Measurements from ENCODE around the gene FAHD2A.
"Not testable (repeated sequence)": the region's sequence is repeated elsewhere in the genome, so short reads cannot be mapped to it uniquely, and the experiment has no call there.

The FAHD2A gene

GRCh38 chr2:95390881-95391321 lies 11.6 kb upstream of the FAHD2A start:
- Histone ChIP-seq H3K9me3 (no peaks in the 10 kb centered on the region), H3K27me3 (ENCODE audit: low read depth) (no peaks in the 10 kb centered on the region), H3K4me3 (no peak overlapping the region), H3K36me3 (replicated peaks) (no peaks in the 10 kb centered on the region), H3K4me1 (no peaks in the 10 kb centered on the region)
- DNase-seq (ENCODE audit: low spot score in 2 of 2), result no peak
- in situ Hi-C loops (cut with MboI; ENCODE audit: low sequenced_read_pairs), result no loop called here

GRCh38 chr2:95391641-95392310 lies 10.7 kb upstream of the FAHD2A start:
- H3K36me3 ChIP-seq (replicated peaks), result no peaks in the 10 kb centered on the region
- no peak overlapping the region for H3K4me3 ChIP-seq
- no peaks in the 10 kb centered on the region for H3K9me3 ChIP-seq
- in situ Hi-C loops (cut with MboI; ENCODE audit: low sequenced_read_pairs), result no loop called here
- no peaks in the 10 kb centered on the region for H3K4me1 ChIP-seq
- no peaks in the 10 kb centered on the region for H3K27me3 ChIP-seq (ENCODE audit: low read depth)
- no peak for DNase-seq (ENCODE audit: low spot score in 2 of 2)

GRCh38 chr2:95392320-95392719 lies 10.2 kb upstream of the FAHD2A start:
- Histone ChIP-seq H3K4me1 (no peaks in the 10 kb centered on the region), H3K9me3 (no peaks in the 10 kb centered on the region), H3K27me3 (ENCODE audit: low read depth) (no peaks in the 10 kb centered on the region), H3K36me3 (replicated peaks) (no peaks in the 10 kb centered on the region), H3K4me3 (no peak overlapping the region)
- no peak for DNase-seq (ENCODE audit: low spot score in 2 of 2)
- in situ Hi-C loops (cut with MboI; ENCODE audit: low sequenced_read_pairs), result no loop called here

- in situ Hi-C loops (cut with MboI; ENCODE audit: low sequenced_read_pairs), result no loop called here
- Histone ChIP-seq H3K27me3 (ENCODE audit: low read depth) (no peaks in the 10 kb centered on the region), H3K36me3 (replicated peaks) (no peaks in the 10 kb centered on the region), H3K4me1 (no peaks in the 10 kb centered on the region), H3K9me3 (no peaks in the 10 kb centered on the region), H3K4me3 (no peak overlapping the region)
- no peak for DNase-seq (ENCODE audit: low spot score in 2 of 2)
Observed at GRCh38 chr2:95392730-95393455, 9.6 kb upstream of the FAHD2A start.

- Histone ChIP-seq H3K36me3 (replicated peaks) (no peaks in the 10 kb centered on the region), H3K9me3 (no peaks in the 10 kb centered on the region), H3K4me3 (no peak overlapping the region), H3K4me1 (no peaks in the 10 kb centered on the region), H3K27me3 (ENCODE audit: low read depth) (no peaks in the 10 kb centered on the region)
- in situ Hi-C loops (cut with MboI; ENCODE audit: low sequenced_read_pairs), result no loop called here
- DNase-seq (ENCODE audit: low spot score in 2 of 2), result no peak
Observed at GRCh38 chr2:95393901-95394300, 8.6 kb upstream of the FAHD2A start.

GRCh38 chr2:95399061-95399460 lies 3.4 kb upstream of the FAHD2A start:
- Histone ChIP-seq H3K4me3 (no peak overlapping the region), H3K36me3 (replicated peaks) (no peaks in the 10 kb centered on the region), H3K27me3 (ENCODE audit: low read depth) (no peaks in the 10 kb centered on the region), H3K4me1 (no peaks in the 10 kb centered on the region), H3K9me3 (no peaks in the 10 kb centered on the region)
- DNase-seq (ENCODE audit: low spot score in 2 of 2), result no peak
- in situ Hi-C loops (cut with MboI; ENCODE audit: low sequenced_read_pairs), result no loop called here

GRCh38 chr2:95401480-95401879 lies 1.0 kb upstream of the FAHD2A start:
- in situ Hi-C loops (cut with MboI; ENCODE audit: low sequenced_read_pairs), result no loop called here
- H3K4me3 ChIP-seq, result peak overlapping the region; percentile 97
- H3K36me3 ChIP-seq (replicated peaks), result no peaks in the 10 kb centered on the region
- no peak for DNase-seq (ENCODE audit: low spot score in 2 of 2)
- no peaks in the 10 kb centered on the region for H3K9me3 ChIP-seq
- H3K4me1 ChIP-seq, result no peaks in the 10 kb centered on the region
- no peaks in the 10 kb centered on the region for H3K27me3 ChIP-seq (ENCODE audit: low read depth)

- H3K4me1 ChIP-seq; DNase-seq (ENCODE audit: low spot score in 2 of 2); H3K36me3 ChIP-seq (replicated peaks); H3K27me3 ChIP-seq (ENCODE audit: low read depth); in situ Hi-C loops (cut with MboI; ENCODE audit: low sequenced_read_pairs); H3K9me3 ChIP-seq: not testable (repeated sequence)
- H3K4me3 ChIP-seq, result peak overlapping the region; percentile 97
Observed at GRCh38 chr2:95402004-95402369, 521 bp upstream of the FAHD2A start.

- peak in 1 of 2 experiments; percentile 37 for DNase-seq (ENCODE audit: low spot score in 2 of 2)
- H3K4me1 ChIP-seq; H3K36me3 ChIP-seq (replicated peaks); H3K9me3 ChIP-seq; H3K27me3 ChIP-seq (ENCODE audit: low read depth); in situ Hi-C loops (cut with MboI; ENCODE audit: low sequenced_read_pairs): not testable (repeated sequence)
- H3K4me3 ChIP-seq, result peak overlapping the region; percentile 97
Observed at GRCh38 chr2:95403204-95403721, 755 bp downstream of the FAHD2A start.

- peak overlapping the region; percentile 97 for H3K4me3 ChIP-seq
- DNase-seq (ENCODE audit: low spot score in 2 of 2); in situ Hi-C loops (cut with MboI; ENCODE audit: low sequenced_read_pairs): not testable (repeated sequence)
Observed at GRCh38 chr2:95403824-95404223, 1.3 kb downstream of the FAHD2A start.

GRCh38 chr2:95404676-95405075 lies 2.2 kb downstream of the FAHD2A start:
- peak in 1 of 2 experiments; percentile 24 for DNase-seq (ENCODE audit: low spot score in 2 of 2)
- H3K27me3 ChIP-seq (ENCODE audit: low read depth); H3K4me1 ChIP-seq; in situ Hi-C loops (cut with MboI; ENCODE audit: low sequenced_read_pairs); H3K9me3 ChIP-seq; H3K4me3 ChIP-seq: not testable (repeated sequence)
- H3K36me3 ChIP-seq (replicated peaks), result peaks cover 13% of the 10 kb centered on the region

More at GRCh38 chr2:95403824-95404223, 1.3 kb downstream of the FAHD2A start:
- not testable (repeated sequence) for H3K9me3 ChIP-seq; H3K27me3 ChIP-seq (ENCODE audit: low read depth); H3K4me1 ChIP-seq
- H3K36me3 ChIP-seq (replicated peaks), result peaks cover 12% of the 10 kb centered on the region

GRCh38 chr2:95411239-95411638 lies 8.7 kb downstream of the FAHD2A start:
- DNase-seq (ENCODE audit: low spot score in 2 of 2); H3K4me1 ChIP-seq; H3K4me3 ChIP-seq; in situ Hi-C loops (cut with MboI; ENCODE audit: low sequenced_read_pairs); H3K9me3 ChIP-seq; H3K27me3 ChIP-seq (ENCODE audit: low read depth): not testable (repeated sequence)
- H3K36me3 ChIP-seq (replicated peaks), result peaks cover 15% of the 10 kb centered on the region

- H3K4me3 ChIP-seq; H3K27me3 ChIP-seq (ENCODE audit: low read depth); H3K36me3 ChIP-seq (replicated peaks); H3K4me1 ChIP-seq; in situ Hi-C loops (cut with MboI; ENCODE audit: low sequenced_read_pairs); H3K9me3 ChIP-seq: not testable (repeated sequence)
- peak; percentile 28 to 83 for DNase-seq (ENCODE audit: low spot score in 2 of 2)
Observed at GRCh38 chr2:95414015-95414594, 11.6 kb downstream of the FAHD2A start.

- H3K9me3 ChIP-seq; H3K36me3 ChIP-seq (replicated peaks); in situ Hi-C loops (cut with MboI; ENCODE audit: low sequenced_read_pairs); H3K4me3 ChIP-seq; DNase-seq (ENCODE audit: low spot score in 2 of 2); H3K27me3 ChIP-seq (ENCODE audit: low read depth); H3K4me1 ChIP-seq: not testable (repeated sequence)
Observed at GRCh38 chr2:95415138-95415537, 12.6 kb downstream of the FAHD2A start.
